Suprapubic skin (tissue), 4 donors: ENCODE results near the gene VRK3. TPM values are rescaled to one million over a fixed set of nuclear protein-coding genes. Genes with fewer than 3 reads are reported as not detected.

Experiments used
- DNase-seq, 2 donors: peaks; one replicate each; pipeline ENCODE4 v3.0.0-alpha.2; 2019; ENCODE audit warnings: low spot score in 2 of 2
- H3K27ac ChIP-seq: fragments of 200-600 bp; sonication (generic); one replicate; pipeline ENCODE4 v1.5.1; 2019
- H3K27me3 ChIP-seq: fragments of 200-600 bp; sonication (generic); one replicate; pipeline ENCODE4 v1.5.1; 2019
- H3K36me3 ChIP-seq: fragments of 200-600 bp; sonication (generic); one replicate; pipeline ENCODE4 v1.5.1; 2019
- H3K4me1 ChIP-seq: fragments of 200-600 bp; sonication (generic); one replicate; pipeline ENCODE4 v1.5.1; 2019
- H3K4me3 ChIP-seq: fragments of 200-600 bp; sonication (generic); one replicate; pipeline ENCODE4 v1.5.1; 2019; ENCODE audit warnings: mild to moderate bottlenecking
- H3K9me3 ChIP-seq: fragments of 200-600 bp; sonication (generic); one replicate; pipeline ENCODE4 v1.5.1; 2019
- CTCF ChIP-seq, 2 donors: fragments of 200-600 bp in 1 of 2; fragments of 450-650 bp in 1 of 2; sonication (generic) in 1 of 2; IDR thresholded peaks; one replicate each; pipeline ENCODE4 v1.5.1; 2016 to 2019; ENCODE audit warnings: antibody characterized with exemption in 2 of 2, mild to moderate bottlenecking in 1 of 2, moderate library complexity in 1 of 2
- EP300 ChIP-seq: sonication (generic); formaldehyde crosslinking; IDR thresholded peaks from one replicate; pipeline ENCODE4 v1.6.1; 2017; ENCODE audit warnings: antibody characterized with exemption
- POLR2A ChIP-seq, 2 donors: fragments of 450-650 bp; IDR thresholded peaks; one replicate each; pipeline ENCODE4 v1.6.1; 2017; ENCODE audit warnings: antibody characterized with exemption in 2 of 2, mild to moderate bottlenecking in 2 of 2, moderate library complexity in 2 of 2
- POLR2AphosphoS5 ChIP-seq, 3 donors: sonication (generic); formaldehyde crosslinking; IDR thresholded peaks; one replicate each; pipeline ENCODE4 v1.6.1; 2017; ENCODE audit warnings: antibody characterized with exemption in 3 of 3
- WGBS: methylation state at CpG from one replicate; pipeline ENCODE4 v1.1.5; 2018; 5-methylcytosine and 5-hydroxymethylcytosine counted together
- total RNA-seq, 4 donors: library from RNA; depleted of rRNA; stranded (reverse); fragments of >200 nt; gene quantifications; one replicate each; pipeline ENCODE4 v1.1.0, GENCODE V29; 2016

VRK3 gene
- total RNA-seq, 4 donors from 2014 or later, result 21.8 to 53.6 (median 35.8) TPM

GRCh38 chr19:49933643-49934042 lies 91.5 kb downstream of the VRK3 start:
- peaks cover 8% of the 10 kb centered on the region for H3K36me3 ChIP-seq
- TF ChIP-seq POLR2A (IDR thresholded peaks at IDR 0.05) (no peak), POLR2AphosphoS5 (IDR thresholded peaks at IDR 0.05) (no peak), CTCF (IDR thresholded peaks at IDR 0.05) (no peak), EP300 (no peak)
- no peak for DNase-seq
- 97% methylated on average over 8 of the region's 8 CpGs for whole genome bisulfite sequencing
- no peak overlapping the region for H3K4me3 ChIP-seq
- H3K27me3 ChIP-seq, result no peaks in the 10 kb centered on the region
- H3K9me3 ChIP-seq, result no peaks in the 10 kb centered on the region
- H3K4me1 ChIP-seq, result peaks cover 20% of the 10 kb centered on the region
- H3K27ac ChIP-seq, result no peak overlapping the region

- no peak for TF ChIP-seq POLR2AphosphoS5 (IDR thresholded peaks at IDR 0.05)
- TF ChIP-seq POLR2A (IDR thresholded peaks at IDR 0.05), result no peak
- no peak for TF ChIP-seq CTCF (IDR thresholded peaks at IDR 0.05)
- no peak for TF ChIP-seq EP300
- Histone ChIP-seq H3K9me3 (no peaks in the 10 kb centered on the region), H3K36me3 (peaks cover 8% of the 10 kb centered on the region), H3K27ac (no peak overlapping the region), H3K4me1 (peaks cover 24% of the 10 kb centered on the region), H3K27me3 (no peaks in the 10 kb centered on the region), H3K4me3 (no peak overlapping the region)
- no peak for DNase-seq
- WGBS, result 87% methylated on average over 24 of the region's 25 CpGs
Measured at GRCh38 chr19:49932731-49933131, 92.4 kb downstream of the VRK3 start.

GRCh38 chr19:49932041-49932451 lies 93.1 kb downstream of the VRK3 start:
- Histone ChIP-seq H3K27me3 (no peaks in the 10 kb centered on the region), H3K27ac (no peak overlapping the region), H3K9me3 (no peaks in the 10 kb centered on the region), H3K36me3 (peaks cover 8% of the 10 kb centered on the region), H3K4me1 (peaks cover 28% of the 10 kb centered on the region), H3K4me3 (no peak overlapping the region)
- 92% methylated on average over 5 of the region's 5 CpGs for WGBS
- no peak for TF ChIP-seq EP300
- no peak for TF ChIP-seq POLR2A (IDR thresholded peaks at IDR 0.05)
- no peak for TF ChIP-seq POLR2AphosphoS5 (IDR thresholded peaks at IDR 0.05)
- no peak for TF ChIP-seq CTCF (IDR thresholded peaks at IDR 0.05)
- no peak for DNase-seq

DNA sequence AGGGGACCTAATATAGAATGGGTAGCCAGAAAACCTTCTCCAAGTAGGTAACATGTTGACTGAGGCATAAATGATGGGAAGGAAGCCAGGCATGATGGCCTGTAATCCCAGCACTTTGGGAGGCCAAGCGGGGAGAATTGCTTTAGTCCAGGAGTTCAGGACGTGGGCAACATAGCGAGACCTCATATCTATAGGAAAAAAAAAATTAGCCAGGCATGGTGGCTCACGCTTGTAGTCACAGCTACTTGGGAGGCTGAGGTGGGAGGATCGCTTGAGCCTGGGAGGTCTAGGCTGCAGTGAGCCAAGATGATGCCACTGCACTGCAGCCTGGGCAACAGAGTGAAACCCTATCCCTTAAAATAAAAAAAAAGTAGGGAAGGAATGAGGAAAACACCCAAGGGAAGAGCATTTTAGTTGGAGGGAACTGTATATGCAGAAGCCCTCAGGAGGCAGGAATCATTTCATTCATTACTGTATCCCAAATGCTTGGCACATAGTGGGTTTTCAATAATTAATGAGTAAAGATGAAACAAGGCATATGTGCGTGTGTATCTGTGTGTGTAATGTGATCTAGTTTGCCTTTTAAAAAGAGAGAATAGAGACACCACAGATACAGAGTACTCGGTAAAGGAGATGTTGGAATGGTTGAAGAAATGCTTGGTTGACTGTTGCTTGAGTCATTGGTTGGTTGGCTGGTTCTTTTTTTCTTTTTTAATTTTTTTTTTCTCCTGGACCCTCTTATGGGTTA lies 93.7 kb downstream of the VRK3 start:
- 90% methylated on average over 7 of the region's 7 CpGs for WGBS
- no peak overlapping the region for H3K27ac ChIP-seq
- H3K4me3 ChIP-seq, result no peak overlapping the region
- peaks cover 28% of the 10 kb centered on the region for H3K4me1 ChIP-seq
- H3K27me3 ChIP-seq, result no peaks in the 10 kb centered on the region
- H3K9me3 ChIP-seq, result no peaks in the 10 kb centered on the region
- no peak for TF ChIP-seq CTCF (IDR thresholded peaks at IDR 0.05)
- no peak for TF ChIP-seq POLR2AphosphoS5 (IDR thresholded peaks at IDR 0.05)
- TF ChIP-seq EP300, result no peak
- TF ChIP-seq POLR2A (IDR thresholded peaks at IDR 0.05), result no peak
- H3K36me3 ChIP-seq, result peaks cover 8% of the 10 kb centered on the region
- no peak for DNase-seq

DNA sequence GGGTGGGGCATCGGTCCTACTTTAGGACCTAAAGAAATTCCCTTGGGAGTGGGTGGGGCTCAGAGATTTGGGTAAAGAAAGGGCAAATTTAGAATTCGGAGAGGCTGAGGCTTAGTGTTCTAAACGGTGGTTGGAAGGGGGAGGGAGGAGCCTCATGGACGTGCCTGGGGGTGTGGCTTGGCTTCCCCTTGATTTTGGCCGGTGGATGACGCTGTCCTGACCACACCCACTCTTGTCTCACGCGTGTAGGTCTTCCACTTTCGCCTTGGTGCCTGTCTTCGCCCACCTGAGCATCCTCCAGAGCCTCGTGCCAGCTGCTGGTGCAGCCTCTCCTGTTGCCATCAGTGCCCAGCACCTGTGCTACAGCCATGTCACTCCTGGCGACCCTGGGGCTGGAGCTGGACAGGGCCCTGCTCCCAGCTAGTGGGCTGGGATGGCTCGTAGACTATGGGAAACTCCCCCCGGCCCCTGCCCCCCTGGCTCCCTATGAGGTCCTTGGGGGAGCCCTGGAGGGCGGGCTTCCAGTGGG lies 94.6 kb downstream of the VRK3 start:
- Histone ChIP-seq H3K36me3 (peaks cover 10% of the 10 kb centered on the region), H3K9me3 (no peaks in the 10 kb centered on the region), H3K27me3 (no peaks in the 10 kb centered on the region), H3K4me3 (peak overlapping the region; percentile 66), H3K27ac (peak overlapping the region; percentile 96), H3K4me1 (peaks cover 28% of the 10 kb centered on the region)
- TF ChIP-seq POLR2AphosphoS5 (IDR thresholded peaks at IDR 0.05) (no peak), POLR2A (IDR thresholded peaks at IDR 0.05) (no peak), EP300 (no peak), CTCF (IDR thresholded peaks at IDR 0.05) (no peak)
- 53% methylated on average over 14 of the region's 15 CpGs for WGBS
- no peak for DNase-seq
